ENCODE data around the gene PLXDC1.
"Not testable (repeated sequence)": the region's sequence is repeated elsewhere in the genome, so short reads cannot be mapped to it uniquely, and the experiment has no call there.

The PLXDC1 gene

GRCh38 chr17:39125143-39125875 is 26.1 kb downstream of the PLXDC1 start:
- Histone ChIP-seq H3K4me3 (ENCODE audit: insufficient read length, low read depth) (no peak overlapping the region), H3K4me1 (ENCODE audit: insufficient read depth, insufficient read length) (no peaks in the 10 kb centered on the region), H3K27me3 (ENCODE audit: insufficient read depth, insufficient read length) (no peaks in the 10 kb centered on the region), H3K9ac (ENCODE audit: insufficient read length, low read depth) (no peak overlapping the region), H3K9me3 (ENCODE audit: insufficient read depth, low read length) (no peaks in the 10 kb centered on the region), H3K36me3 (ENCODE audit: insufficient read depth, insufficient read length, low read length) (no peaks in the 10 kb centered on the region)
- TF ChIP-seq ZNF274 (IDR thresholded peaks at IDR 0.05; ENCODE audit: low read depth, low read length): no peak
- TF ChIP-seq YY1 (IDR thresholded peaks at IDR 0.05; ENCODE audit: insufficient read depth, insufficient read length): no peak
- TF ChIP-seq SUZ12 (IDR thresholded peaks at IDR 0.05; ENCODE audit: extremely low read depth, insufficient read depth, insufficient read length): no peak
- DNase-seq (ENCODE audit: low read depth, low spot score): no peak

- TF ChIP-seq ZNF274 (IDR thresholded peaks at IDR 0.05; ENCODE audit: low read depth, low read length): no peak
- Histone ChIP-seq H3K4me1 (ENCODE audit: insufficient read depth, insufficient read length) (no peaks in the 10 kb centered on the region), H3K4me3 (ENCODE audit: insufficient read length, low read depth) (no peak overlapping the region), H3K36me3 (ENCODE audit: insufficient read depth, insufficient read length, low read length) (no peaks in the 10 kb centered on the region), H3K27me3 (ENCODE audit: insufficient read depth, insufficient read length) (no peaks in the 10 kb centered on the region), H3K9ac (ENCODE audit: insufficient read length, low read depth) (no peak overlapping the region), H3K9me3 (ENCODE audit: insufficient read depth, low read length) (no peaks in the 10 kb centered on the region)
- DNase-seq (ENCODE audit: low read depth, low spot score): no peak
Observed at GRCh38 chr17:39123627-39124026, 27.8 kb downstream of the PLXDC1 start.

- TF ChIP-seq YY1 (IDR thresholded peaks at IDR 0.05; ENCODE audit: insufficient read depth, insufficient read length): no peak
- no peak for TF ChIP-seq SUZ12 (IDR thresholded peaks at IDR 0.05; ENCODE audit: extremely low read depth, insufficient read depth, insufficient read length)
- no peak for TF ChIP-seq ZNF274 (IDR thresholded peaks at IDR 0.05; ENCODE audit: low read depth, low read length)
- Histone ChIP-seq H3K4me1 (ENCODE audit: insufficient read depth, insufficient read length) (no peaks in the 10 kb centered on the region), H3K36me3 (ENCODE audit: insufficient read depth, insufficient read length, low read length) (no peaks in the 10 kb centered on the region), H3K9me3 (ENCODE audit: insufficient read depth, low read length) (no peaks in the 10 kb centered on the region), H3K9ac (ENCODE audit: insufficient read length, low read depth) (no peak overlapping the region), H3K27me3 (ENCODE audit: insufficient read depth, insufficient read length) (no peaks in the 10 kb centered on the region), H3K4me3 (ENCODE audit: insufficient read length, low read depth) (no peak overlapping the region)
- DNase-seq (ENCODE audit: low read depth, low spot score): no peak
Observed at GRCh38 chr17:39122991-39123390, 28.4 kb downstream of the PLXDC1 start.

- H3K9ac ChIP-seq (ENCODE audit: insufficient read length, low read depth); H3K27me3 ChIP-seq (ENCODE audit: insufficient read depth, insufficient read length); H3K9me3 ChIP-seq (ENCODE audit: insufficient read depth, low read length); DNase-seq (ENCODE audit: low read depth, low spot score); H3K4me3 ChIP-seq (ENCODE audit: insufficient read length, low read depth); H3K4me1 ChIP-seq (ENCODE audit: insufficient read depth, insufficient read length); H3K36me3 ChIP-seq (ENCODE audit: insufficient read depth, insufficient read length, low read length): not testable (repeated sequence)
Observed at GRCh38 chr17:39121919-39122318, 29.5 kb downstream of the PLXDC1 start.

- Histone ChIP-seq H3K9ac (ENCODE audit: insufficient read length, low read depth) (no peak overlapping the region), H3K27me3 (ENCODE audit: insufficient read depth, insufficient read length) (peaks cover 2% of the 10 kb centered on the region), H3K4me1 (ENCODE audit: insufficient read depth, insufficient read length) (peaks cover 3% of the 10 kb centered on the region), H3K36me3 (ENCODE audit: insufficient read depth, insufficient read length, low read length) (no peaks in the 10 kb centered on the region), H3K9me3 (ENCODE audit: insufficient read depth, low read length) (no peaks in the 10 kb centered on the region), H3K4me3 (ENCODE audit: insufficient read length, low read depth) (no peak overlapping the region)
- no peak for TF ChIP-seq ZNF274 (IDR thresholded peaks at IDR 0.05; ENCODE audit: low read depth, low read length)
- no peak for TF ChIP-seq YY1 (IDR thresholded peaks at IDR 0.05; ENCODE audit: insufficient read depth, insufficient read length)
- no peak for TF ChIP-seq SUZ12 (IDR thresholded peaks at IDR 0.05; ENCODE audit: extremely low read depth, insufficient read depth, insufficient read length)
- no peak for DNase-seq (ENCODE audit: low read depth, low spot score)
Observed at GRCh38 chr17:39118674-39119419, 32.6 kb downstream of the PLXDC1 start.

GRCh38 chr17:39116224-39116623 is 35.2 kb downstream of the PLXDC1 start:
- H3K9me3 ChIP-seq (ENCODE audit: insufficient read depth, low read length): no peaks in the 10 kb centered on the region
- H3K9ac ChIP-seq (ENCODE audit: insufficient read length, low read depth): no peak overlapping the region
- H3K36me3 ChIP-seq (ENCODE audit: insufficient read depth, insufficient read length, low read length): no peaks in the 10 kb centered on the region
- TF ChIP-seq SUZ12 (IDR thresholded peaks at IDR 0.05; ENCODE audit: extremely low read depth, insufficient read depth, insufficient read length) (no peak), YY1 (IDR thresholded peaks at IDR 0.05; ENCODE audit: insufficient read depth, insufficient read length) (no peak), ZNF274 (IDR thresholded peaks at IDR 0.05; ENCODE audit: low read depth, low read length) (no peak)
- peaks cover 2% of the 10 kb centered on the region for H3K27me3 ChIP-seq (ENCODE audit: insufficient read depth, insufficient read length)
- peaks cover 3% of the 10 kb centered on the region for H3K4me1 ChIP-seq (ENCODE audit: insufficient read depth, insufficient read length)
- DNase-seq (ENCODE audit: low read depth, low spot score): no peak
- no peak overlapping the region for H3K4me3 ChIP-seq (ENCODE audit: insufficient read length, low read depth)

- no peak overlapping the region for H3K4me3 ChIP-seq (ENCODE audit: insufficient read length, low read depth)
- no peaks in the 10 kb centered on the region for H3K36me3 ChIP-seq (ENCODE audit: insufficient read depth, insufficient read length, low read length)
- no peaks in the 10 kb centered on the region for H3K9me3 ChIP-seq (ENCODE audit: insufficient read depth, low read length)
- TF ChIP-seq SUZ12 (IDR thresholded peaks at IDR 0.05; ENCODE audit: extremely low read depth, insufficient read depth, insufficient read length): no peak
- TF ChIP-seq YY1 (IDR thresholded peaks at IDR 0.05; ENCODE audit: insufficient read depth, insufficient read length): no peak
- TF ChIP-seq ZNF274 (IDR thresholded peaks at IDR 0.05; ENCODE audit: low read depth, low read length): no peak
- no peak overlapping the region for H3K9ac ChIP-seq (ENCODE audit: insufficient read length, low read depth)
- DNase-seq (ENCODE audit: low read depth, low spot score): no peak
- H3K27me3 ChIP-seq (ENCODE audit: insufficient read depth, insufficient read length): peaks cover 2% of the 10 kb centered on the region
- peaks cover 10% of the 10 kb centered on the region for H3K4me1 ChIP-seq (ENCODE audit: insufficient read depth, insufficient read length)
Observed at GRCh38 chr17:39115135-39115534, 36.3 kb downstream of the PLXDC1 start.

All from NT2/D1 (cell line).